ENCODE measurements around the gene HELQ. TPM values are rescaled to one million over a fixed set of nuclear protein-coding genes. Genes with fewer than 3 reads are reported as not detected.

HELQ gene
- total and polyA plus RNA-seq, 10 of the 15 experiments (the other 5 are each of a cell fraction or from before 2014, with no cell fraction given): 4.5 to 13.3 (median 10.6) TPM

DNA sequence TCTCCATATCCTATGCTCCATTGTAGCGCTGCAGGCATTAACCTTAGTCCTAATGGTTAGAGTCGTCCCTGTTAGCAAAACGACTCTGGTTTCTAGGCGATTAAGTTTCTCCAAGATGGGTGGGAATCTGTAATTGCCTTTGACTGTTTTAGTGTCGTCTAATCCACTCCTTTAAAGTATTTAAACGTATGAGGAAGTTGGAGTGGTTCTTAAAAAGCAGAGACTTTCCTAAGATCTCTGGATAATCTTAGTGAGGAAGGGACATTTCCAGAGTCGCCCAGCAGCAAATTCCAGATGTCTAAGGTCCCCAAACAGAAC is 520 bp upstream of the HELQ start:
- no peak for FAIRE-seq
- peak overlapping the region; percentile 97 for H3K9ac ChIP-seq (ENCODE audit: control insufficient read depth, insufficient read depth, low read length)
- no peaks in the 10 kb centered on the region for H3K9me3 ChIP-seq (replicated peaks; ENCODE audit: control insufficient read depth, insufficient read depth, low read length)
- 2% methylated on average over 7 of the region's 7 CpGs for WGBS (ENCODE audit: insufficient coverage, insufficient replicate concordance, low lambda C conversion rate, missing lambda C conversion rate)
- peaks cover 0 to 19% of the 10 kb centered on the region in 2 experiments; a peak in 3 of 4 replicates for H3K36me3 ChIP-seq (ENCODE audit: control insufficient read depth in 2 of 2, insufficient read depth in 2 of 2, low read length in 1 of 2)
- H2AFZ ChIP-seq (ENCODE audit: control insufficient read depth, low read depth, low read length): peak overlapping the region; percentile 95
- POLR2A ChIA-PET: no interaction called here
- no peak for ATAC-seq
- SMC1A ChIA-PET (ENCODE audit: uncharacterized antibody, unreplicated experiment): interaction anchor here (0.6 to 1.7 kb wide), 3 partner anchors 28 to 489 kb away, joined by 3 to 6 read pairs (median 4); no protein-coding TSS in a partner anchor
- no peak for DNase-seq (ENCODE audit: low read depth, low spot score)
- no peaks in the 10 kb centered on the region for H3K4me1 ChIP-seq (ENCODE audit: control insufficient read depth, insufficient read depth, low read length)
- BruUV-seq (replicated peaks): TSS peak; percentile 86
- RAD21 ChIA-PET (ENCODE audit: unreplicated experiment): interaction anchor here (1.0 kb wide), 1 partner anchor 171 kb away, joined by 3 read pairs; no protein-coding TSS in a partner anchor
- H4K20me1 ChIP-seq (ENCODE audit: control insufficient read depth, insufficient read depth): no peaks in the 10 kb centered on the region
- H3K79me2 ChIP-seq (ENCODE audit: control insufficient read depth, insufficient read depth, low read length): peaks cover 48% of the 10 kb centered on the region
- intact Hi-C loops (cut with micrococcal nuclease; ENCODE audit: unreplicated experiment): loop anchor here (2.0 to 10.0 kb wide), 4 partner anchors 29 to 564 kb away; partner anchors contain the start of genes ABRAXAS1, COPS4, COQ2 and SEC31A
- H3K4me2 ChIP-seq (ENCODE audit: control insufficient read depth, insufficient read depth): peak overlapping the region; percentile 85; the same call in 1 of the 2 replicates
- in situ Hi-C loops (cut with MboI): no loop called here
- peak overlapping the region; percentile 84 for H3K4me3 ChIP-seq
- H3K27me3 ChIP-seq (replicated peaks in 1 of 2; ENCODE audit: control insufficient read depth in 2 of 2, insufficient read depth in 2 of 2, low read length in 1 of 2): no peaks in the 10 kb centered on the region
- CTCF ChIA-PET: interaction anchor here (1.2 to 1.7 kb wide), 3 partner anchors 33 to 189 kb away, joined by 3 to 7 read pairs (median 3); partner anchors contain the start of gene COQ2
- peak overlapping the region; percentile 99 for H3K27ac ChIP-seq (ENCODE audit: control insufficient read depth, insufficient read depth)
- TF ChIP-seq STAT1 (conservative IDR thresholded peaks at IDR 0.05) (0 out of 2 replicates have a peak, but pooled peaks have one; percentile 6), KLF5 (IDR thresholded peaks at IDR 0.05; ENCODE audit: partially characterized antibody) (no peak), EGR1 (IDR thresholded peaks at IDR 0.05; ENCODE audit: borderline replicate concordance in 1 of 2, low read depth in 2 of 2, low read length in 2 of 2) (no peak), STAT3 (IDR thresholded peaks at IDR 0.05; ENCODE audit: low read depth, low read length) (0 out of 2 replicates have a peak, but pooled peaks have one; percentile 8), BACH1 (IDR thresholded peaks at IDR 0.05; ENCODE audit: borderline replicate concordance) (peak; percentile 23; the same call in 1 of the 2 replicates), EP300 (IDR thresholded peaks at IDR 0.05; ENCODE audit: borderline replicate concordance in 1 of 2, control insufficient read depth in 1 of 2, low read depth in 2 of 2, low read length in 2 of 2) (no peak), RCOR1 (conservative IDR thresholded peaks at IDR 0.05; ENCODE audit: low read depth, low read length) (no peak), CBFB (IDR thresholded peaks at IDR 0.05; ENCODE audit: low read depth) (no peak), TCF12 (IDR thresholded peaks at IDR 0.05; ENCODE audit: low read depth, low read length) (no peak)
- TF ChIP-seq, protein P1, sequence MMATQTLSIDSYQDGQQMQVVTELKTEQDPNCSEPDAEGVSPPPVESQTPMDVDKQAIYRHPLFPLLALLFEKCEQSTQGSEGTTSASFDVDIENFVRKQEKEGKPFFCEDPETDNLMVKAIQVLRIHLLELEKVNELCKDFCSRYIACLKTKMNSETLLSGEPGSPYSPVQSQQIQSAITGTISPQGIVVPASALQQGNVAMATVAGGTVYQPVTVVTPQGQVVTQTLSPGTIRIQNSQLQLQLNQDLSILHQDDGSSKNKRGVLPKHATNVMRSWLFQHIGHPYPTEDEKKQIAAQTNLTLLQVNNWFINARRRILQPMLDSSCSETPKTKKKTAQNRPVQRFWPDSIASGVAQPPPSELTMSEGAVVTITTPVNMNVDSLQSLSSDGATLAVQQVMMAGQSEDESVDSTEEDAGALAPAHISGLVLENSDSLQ (IDR thresholded peaks at IDR 0.05): 0 out of 2 replicates have a peak, but pooled peaks have one; percentile 0
- TF ChIP-seq, protein P2, sequence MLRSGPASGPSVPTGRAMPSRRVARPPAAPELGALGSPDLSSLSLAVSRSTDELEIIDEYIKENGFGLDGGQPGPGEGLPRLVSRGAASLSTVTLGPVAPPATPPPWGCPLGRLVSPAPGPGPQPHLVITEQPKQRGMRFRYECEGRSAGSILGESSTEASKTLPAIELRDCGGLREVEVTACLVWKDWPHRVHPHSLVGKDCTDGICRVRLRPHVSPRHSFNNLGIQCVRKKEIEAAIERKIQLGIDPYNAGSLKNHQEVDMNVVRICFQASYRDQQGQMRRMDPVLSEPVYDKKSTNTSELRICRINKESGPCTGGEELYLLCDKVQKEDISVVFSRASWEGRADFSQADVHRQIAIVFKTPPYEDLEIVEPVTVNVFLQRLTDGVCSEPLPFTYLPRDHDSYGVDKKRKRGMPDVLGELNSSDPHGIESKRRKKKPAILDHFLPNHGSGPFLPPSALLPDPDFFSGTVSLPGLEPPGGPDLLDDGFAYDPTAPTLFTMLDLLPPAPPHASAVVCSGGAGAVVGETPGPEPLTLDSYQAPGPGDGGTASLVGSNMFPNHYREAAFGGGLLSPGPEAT (IDR thresholded peaks at IDR 0.05; ENCODE audit: low read depth): peak; percentile 70
- TF ChIP-seq, protein P3, sequence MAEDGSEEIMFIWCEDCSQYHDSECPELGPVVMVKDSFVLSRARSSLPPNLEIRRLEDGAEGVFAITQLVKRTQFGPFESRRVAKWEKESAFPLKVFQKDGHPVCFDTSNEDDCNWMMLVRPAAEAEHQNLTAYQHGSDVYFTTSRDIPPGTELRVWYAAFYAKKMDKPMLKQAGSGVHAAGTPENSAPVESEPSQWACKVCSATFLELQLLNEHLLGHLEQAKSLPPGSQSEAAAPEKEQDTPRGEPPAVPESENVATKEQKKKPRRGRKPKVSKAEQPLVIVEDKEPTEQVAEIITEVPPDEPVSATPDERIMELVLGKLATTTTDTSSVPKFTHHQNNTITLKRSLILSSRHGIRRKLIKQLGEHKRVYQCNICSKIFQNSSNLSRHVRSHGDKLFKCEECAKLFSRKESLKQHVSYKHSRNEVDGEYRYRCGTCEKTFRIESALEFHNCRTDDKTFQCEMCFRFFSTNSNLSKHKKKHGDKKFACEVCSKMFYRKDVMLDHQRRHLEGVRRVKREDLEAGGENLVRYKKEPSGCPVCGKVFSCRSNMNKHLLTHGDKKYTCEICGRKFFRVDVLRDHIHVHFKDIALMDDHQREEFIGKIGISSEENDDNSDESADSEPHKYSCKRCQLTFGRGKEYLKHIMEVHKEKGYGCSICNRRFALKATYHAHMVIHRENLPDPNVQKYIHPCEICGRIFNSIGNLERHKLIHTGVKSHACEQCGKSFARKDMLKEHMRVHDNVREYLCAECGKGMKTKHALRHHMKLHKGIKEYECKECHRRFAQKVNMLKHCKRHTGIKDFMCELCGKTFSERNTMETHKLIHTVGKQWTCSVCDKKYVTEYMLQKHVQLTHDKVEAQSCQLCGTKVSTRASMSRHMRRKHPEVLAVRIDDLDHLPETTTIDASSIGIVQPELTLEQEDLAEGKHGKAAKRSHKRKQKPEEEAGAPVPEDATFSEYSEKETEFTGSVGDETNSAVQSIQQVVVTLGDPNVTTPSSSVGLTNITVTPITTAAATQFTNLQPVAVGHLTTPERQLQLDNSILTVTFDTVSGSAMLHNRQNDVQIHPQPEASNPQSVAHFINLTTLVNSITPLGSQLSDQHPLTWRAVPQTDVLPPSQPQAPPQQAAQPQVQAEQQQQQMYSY (CRISPR knock-in tag; IDR thresholded peaks at IDR 0.05): no peak
- TF ChIP-seq, protein P4, sequence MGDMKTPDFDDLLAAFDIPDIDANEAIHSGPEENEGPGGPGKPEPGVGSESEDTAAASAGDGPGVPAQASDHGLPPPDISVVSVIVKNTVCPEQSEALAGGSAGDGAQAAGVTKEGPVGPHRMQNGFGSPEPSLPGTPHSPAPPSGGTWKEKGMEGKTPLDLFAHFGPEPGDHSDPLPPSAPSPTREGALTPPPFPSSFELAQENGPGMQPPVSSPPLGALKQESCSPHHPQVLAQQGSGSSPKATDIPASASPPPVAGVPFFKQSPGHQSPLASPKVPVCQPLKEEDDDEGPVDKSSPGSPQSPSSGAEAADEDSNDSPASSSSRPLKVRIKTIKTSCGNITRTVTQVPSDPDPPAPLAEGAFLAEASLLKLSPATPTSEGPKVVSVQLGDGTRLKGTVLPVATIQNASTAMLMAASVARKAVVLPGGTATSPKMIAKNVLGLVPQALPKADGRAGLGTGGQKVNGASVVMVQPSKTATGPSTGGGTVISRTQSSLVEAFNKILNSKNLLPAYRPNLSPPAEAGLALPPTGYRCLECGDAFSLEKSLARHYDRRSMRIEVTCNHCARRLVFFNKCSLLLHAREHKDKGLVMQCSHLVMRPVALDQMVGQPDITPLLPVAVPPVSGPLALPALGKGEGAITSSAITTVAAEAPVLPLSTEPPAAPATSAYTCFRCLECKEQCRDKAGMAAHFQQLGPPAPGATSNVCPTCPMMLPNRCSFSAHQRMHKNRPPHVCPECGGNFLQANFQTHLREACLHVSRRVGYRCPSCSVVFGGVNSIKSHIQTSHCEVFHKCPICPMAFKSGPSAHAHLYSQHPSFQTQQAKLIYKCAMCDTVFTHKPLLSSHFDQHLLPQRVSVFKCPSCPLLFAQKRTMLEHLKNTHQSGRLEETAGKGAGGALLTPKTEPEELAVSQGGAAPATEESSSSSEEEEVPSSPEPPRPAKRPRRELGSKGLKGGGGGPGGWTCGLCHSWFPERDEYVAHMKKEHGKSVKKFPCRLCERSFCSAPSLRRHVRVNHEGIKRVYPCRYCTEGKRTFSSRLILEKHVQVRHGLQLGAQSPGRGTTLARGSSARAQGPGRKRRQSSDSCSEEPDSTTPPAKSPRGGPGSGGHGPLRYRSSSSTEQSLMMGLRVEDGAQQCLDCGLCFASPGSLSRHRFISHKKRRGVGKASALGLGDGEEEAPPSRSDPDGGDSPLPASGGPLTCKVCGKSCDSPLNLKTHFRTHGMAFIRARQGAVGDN (IDR thresholded peaks at IDR 0.05): no peak
